ENCODE measurements around the gene APOL3. TPM values are rescaled to one million over a fixed set of nuclear protein-coding genes. Genes with fewer than 3 reads are reported as not detected.

Gene APOL3
- total RNA-seq, 1 experiment from 2014 or later: 0.44 TPM

- no peak overlapping the region for H3K27ac Mint-ChIP-seq (ENCODE audit: low read depth, unreplicated experiment)
- no peaks in the 10 kb centered on the region for H3K36me3 Mint-ChIP-seq (ENCODE audit: insufficient read depth, unreplicated experiment)
- intact Hi-C loops (cut with micrococcal nuclease): no loop called here
- no peaks in the 10 kb centered on the region for H3K4me1 Mint-ChIP-seq (ENCODE audit: insufficient read depth, unreplicated experiment)
- BruUV-seq (replicated peaks): no TSS peak
- no peaks in the 10 kb centered on the region for H3K9me3 Mint-ChIP-seq (ENCODE audit: unreplicated experiment)
- no peak overlapping the region for H3K4me3 Mint-ChIP-seq (ENCODE audit: unreplicated experiment)
- TF ChIP-seq, protein P1, sequence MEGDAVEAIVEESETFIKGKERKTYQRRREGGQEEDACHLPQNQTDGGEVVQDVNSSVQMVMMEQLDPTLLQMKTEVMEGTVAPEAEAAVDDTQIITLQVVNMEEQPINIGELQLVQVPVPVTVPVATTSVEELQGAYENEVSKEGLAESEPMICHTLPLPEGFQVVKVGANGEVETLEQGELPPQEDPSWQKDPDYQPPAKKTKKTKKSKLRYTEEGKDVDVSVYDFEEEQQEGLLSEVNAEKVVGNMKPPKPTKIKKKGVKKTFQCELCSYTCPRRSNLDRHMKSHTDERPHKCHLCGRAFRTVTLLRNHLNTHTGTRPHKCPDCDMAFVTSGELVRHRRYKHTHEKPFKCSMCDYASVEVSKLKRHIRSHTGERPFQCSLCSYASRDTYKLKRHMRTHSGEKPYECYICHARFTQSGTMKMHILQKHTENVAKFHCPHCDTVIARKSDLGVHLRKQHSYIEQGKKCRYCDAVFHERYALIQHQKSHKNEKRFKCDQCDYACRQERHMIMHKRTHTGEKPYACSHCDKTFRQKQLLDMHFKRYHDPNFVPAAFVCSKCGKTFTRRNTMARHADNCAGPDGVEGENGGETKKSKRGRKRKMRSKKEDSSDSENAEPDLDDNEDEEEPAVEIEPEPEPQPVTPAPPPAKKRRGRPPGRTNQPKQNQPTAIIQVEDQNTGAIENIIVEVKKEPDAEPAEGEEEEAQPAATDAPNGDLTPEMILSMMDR (IDR thresholded peaks at IDR 0.05; ENCODE audit: unreplicated experiment): no peak
- H3K27me3 Mint-ChIP-seq (ENCODE audit: insufficient read depth, unreplicated experiment): no peaks in the 10 kb centered on the region
- ChIA-PET CTCF (interaction anchor here (1.0 kb wide), 1 partner anchor 10 kb away, joined by 3 read pairs; no protein-coding TSS in a partner anchor), POLR2A (interaction anchor here (1.0 kb wide), 1 partner anchor 63 kb away, joined by 3 read pairs; the partner anchor contains the start of gene APOL2)
- DNase-seq (ENCODE audit: unreplicated experiment): no peak
Observed at GRCh38 chr22:36175892-36176291, 15.3 kb upstream of the APOL3 start.

GRCh38 chr22:36171941-36172340, 11.4 kb upstream of the APOL3 start:
- ChIA-PET CTCF (interaction anchor here (0.6 to 1.0 kb wide), 3 partner anchors 14 to 350 kb away, joined by 3 to 4 read pairs (median 3); no protein-coding TSS in a partner anchor), POLR2A (no interaction called here)
- Mint-ChIP-seq H3K4me1 (ENCODE audit: insufficient read depth, unreplicated experiment) (no peaks in the 10 kb centered on the region), H3K36me3 (ENCODE audit: insufficient read depth, unreplicated experiment) (no peaks in the 10 kb centered on the region), H3K27me3 (ENCODE audit: insufficient read depth, unreplicated experiment) (peaks cover 3% of the 10 kb centered on the region), H3K4me3 (ENCODE audit: unreplicated experiment) (no peak overlapping the region), H3K27ac (ENCODE audit: low read depth, unreplicated experiment) (no peak overlapping the region), H3K9me3 (ENCODE audit: unreplicated experiment) (no peaks in the 10 kb centered on the region)
- TF ChIP-seq, protein P1 (IDR thresholded peaks at IDR 0.05; ENCODE audit: unreplicated experiment): no peak
- intact Hi-C loops (cut with micrococcal nuclease): no loop called here
- no TSS peak for BruUV-seq (replicated peaks)
- DNase-seq (ENCODE audit: unreplicated experiment): no peak

- Mint-ChIP-seq H3K27ac (ENCODE audit: low read depth, unreplicated experiment) (no peak overlapping the region), H3K36me3 (ENCODE audit: insufficient read depth, unreplicated experiment) (no peaks in the 10 kb centered on the region), H3K9me3 (ENCODE audit: unreplicated experiment) (no peaks in the 10 kb centered on the region), H3K4me1 (ENCODE audit: insufficient read depth, unreplicated experiment) (peaks cover 6% of the 10 kb centered on the region), H3K4me3 (ENCODE audit: unreplicated experiment) (no peak overlapping the region), H3K27me3 (ENCODE audit: insufficient read depth, unreplicated experiment) (peaks cover 32% of the 10 kb centered on the region)
- TF ChIP-seq, protein P1 (IDR thresholded peaks at IDR 0.05; ENCODE audit: unreplicated experiment): no peak
- intact Hi-C loops (cut with micrococcal nuclease): no loop called here
- no peak for DNase-seq (ENCODE audit: unreplicated experiment)
- BruUV-seq (replicated peaks): no TSS peak
- CTCF ChIA-PET: interaction anchor here (0.7 to 0.9 kb wide), 2 partner anchors 10 to 677 kb away, joined by 3 read pairs; no protein-coding TSS in a partner anchor
- POLR2A ChIA-PET: no interaction called here
Observed at GRCh38 chr22:36166518-36167220, 6.1 kb upstream of the APOL3 start.

DNA sequence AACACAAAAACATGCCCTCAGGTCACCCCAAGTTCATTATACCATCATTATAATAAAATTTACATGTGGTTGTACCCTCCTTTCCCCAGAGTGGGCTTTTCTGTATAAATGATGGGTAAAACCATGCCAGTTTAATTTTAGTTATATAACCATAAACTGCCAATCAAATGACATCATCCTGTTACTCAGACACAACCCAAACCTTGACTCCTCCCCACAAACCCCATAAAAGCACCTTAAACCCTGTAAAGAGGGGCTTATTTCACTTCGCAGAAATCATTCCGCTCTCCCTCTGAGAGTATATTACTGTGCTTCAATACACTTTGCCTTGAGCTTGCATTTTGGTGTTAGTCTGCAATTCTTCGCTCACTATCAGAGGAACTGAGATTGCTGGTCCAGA, 5.5 kb upstream of the APOL3 start:
- peaks cover 32% of the 10 kb centered on the region for H3K27me3 Mint-ChIP-seq (ENCODE audit: insufficient read depth, unreplicated experiment)
- BruUV-seq (replicated peaks): no TSS peak
- intact Hi-C loops (cut with micrococcal nuclease): no loop called here
- H3K9me3 Mint-ChIP-seq (ENCODE audit: unreplicated experiment): no peaks in the 10 kb centered on the region
- no peaks in the 10 kb centered on the region for H3K36me3 Mint-ChIP-seq (ENCODE audit: insufficient read depth, unreplicated experiment)
- H3K4me3 Mint-ChIP-seq (ENCODE audit: unreplicated experiment): no peak overlapping the region
- ChIA-PET CTCF (interaction anchor here (0.7 to 0.9 kb wide), 2 partner anchors 10 to 676 kb away, joined by 3 read pairs; no protein-coding TSS in a partner anchor), POLR2A (interaction anchor here (1.6 kb wide), 1 partner anchor 8 kb away, joined by 4 read pairs; no protein-coding TSS in a partner anchor)
- TF ChIP-seq, protein P1 (IDR thresholded peaks at IDR 0.05; ENCODE audit: unreplicated experiment): no peak
- no peak for DNase-seq (ENCODE audit: unreplicated experiment)
- H3K4me1 Mint-ChIP-seq (ENCODE audit: insufficient read depth, unreplicated experiment): peaks cover 6% of the 10 kb centered on the region
- H3K27ac Mint-ChIP-seq (ENCODE audit: low read depth, unreplicated experiment): no peak overlapping the region

Measured in MCF 10A (cell line).